ENCODE data around the gene GRIK4.

- TF ChIP-seq CTCF (conservative IDR thresholded peaks at IDR 0.05; ENCODE audit: low read length) (no peak), EZH2phosphoT487 (IDR thresholded peaks at IDR 0.05; ENCODE audit: borderline replicate concordance, low read depth, low read length) (no peak)
These were observed 1.3 kb downstream of the GRIK4 start for GRCh38 chr11:120512739-120513435.

Measured in OCI-LY7 (cell line).